GM18511 (cell line): ENCODE measurements around the gene OSR1.
"Not testable (repeated sequence)": the region's sequence is repeated elsewhere in the genome, so short reads cannot be mapped to it uniquely, and the experiment has no call there.

ENCODE experiments used
- ATAC-seq: cut with Tn5 transposase; IDR thresholded peaks from one replicate; pipeline ENCODE4 v1.9.1; 2021; ENCODE audit warnings: mild to moderate bottlenecking, moderate library complexity; ENCODE audit not compliant: unreplicated experiment

The OSR1 gene

GRCh38 chr2:19358242-19359020 lies at the start of gene OSR1:
Gene OSR1, minus strand, starts transcription at chr2:19358623. Its CDS starts 4,818 bp downstream, at chr2:19353805.
- ATAC-seq = no peak

- no peak for ATAC-seq
Measured at GRCh38 chr2:19403785-19404184, 45.4 kb upstream of the OSR1 start.

GRCh38 chr2:19392191-19392590 lies 33.8 kb upstream of the OSR1 start:
- ATAC-seq = no peak

GRCh38 chr2:19389469-19389868 lies 31.0 kb upstream of the OSR1 start:
- not testable (repeated sequence) for ATAC-seq

GRCh38 chr2:19380532-19380931 lies 22.1 kb upstream of the OSR1 start:
- no peak for ATAC-seq

GRCh38 chr2:19378939-19379338 lies 20.5 kb upstream of the OSR1 start:
- ATAC-seq = no peak

- no peak for ATAC-seq
Measured at GRCh38 chr2:19377717-19378116, 19.3 kb upstream of the OSR1 start.

- ATAC-seq = no peak
Measured at GRCh38 chr2:19373352-19373751, 14.9 kb upstream of the OSR1 start.

GRCh38 chr2:19371996-19372582 lies 13.7 kb upstream of the OSR1 start:
- ATAC-seq = no peak

- ATAC-seq = no peak
Measured at GRCh38 chr2:19369341-19369955, 11.0 kb upstream of the OSR1 start.

GRCh38 chr2:19368760-19369159 lies 10.3 kb upstream of the OSR1 start:
- no peak for ATAC-seq

- no peak for ATAC-seq
Measured at GRCh38 chr2:19367326-19367725, 8.9 kb upstream of the OSR1 start.

GRCh38 chr2:19365126-19365525 lies 6.7 kb upstream of the OSR1 start:
- ATAC-seq = no peak

- ATAC-seq = no peak
Measured at GRCh38 chr2:19364014-19364413, 5.6 kb upstream of the OSR1 start.

- no peak for ATAC-seq
Measured at GRCh38 chr2:19363474-19363778, 5.0 kb upstream of the OSR1 start.

- peak; percentile 53 for ATAC-seq
Measured at GRCh38 chr2:19362755-19363473, 4.5 kb upstream of the OSR1 start.

- ATAC-seq = peak; percentile 31
Measured at GRCh38 chr2:19362094-19362754, 3.8 kb upstream of the OSR1 start.

GRCh38 chr2:19361325-19361990 lies 3.0 kb upstream of the OSR1 start:
- no peak for ATAC-seq

- no peak for ATAC-seq
Measured at GRCh38 chr2:19360966-19361321, 2.5 kb upstream of the OSR1 start.

- no peak for ATAC-seq
Measured at GRCh38 chr2:19360266-19360965, 2.0 kb upstream of the OSR1 start.
